ENCODE measurements around the gene GSX1. TPM values are rescaled to one million over a fixed set of nuclear protein-coding genes. Genes with fewer than 3 reads are reported as not detected.

Gene GSX1
- total RNA-seq, 1 experiment from 2014 or later = not detected

- Histone ChIP-seq H3K79me2 (ENCODE audit: low read length) (no peaks in the 10 kb centered on the region), H3K4me3 (ENCODE audit: low read length) (no peak overlapping the region), H3K9ac (ENCODE audit: low read length) (no peak overlapping the region), H3K36me3 (ENCODE audit: insufficient read depth, low read length) (no peaks in the 10 kb centered on the region), H2AFZ (ENCODE audit: low read length) (no peak overlapping the region), H3K4me2 (ENCODE audit: low read depth, low read length, poor library complexity, severe bottlenecking) (peak overlapping the region; percentile 15), H3K27ac (ENCODE audit: low read length) (no peak overlapping the region), H3K4me1 (ENCODE audit: low read length) (peaks cover 18% of the 10 kb centered on the region), H4K20me1 (ENCODE audit: insufficient read depth, low read depth, low read length) (no peaks in the 10 kb centered on the region), H3K9me3 (ENCODE audit: low read length) (no peaks in the 10 kb centered on the region), H3K27me3 (ENCODE audit: low read length) (no peaks in the 10 kb centered on the region), H3K9me2 (replicated peaks; ENCODE audit: insufficient read depth, low read length) (no peaks in the 10 kb centered on the region)
- DNase-seq = peak; percentile 44
Measured at GRCh38 chr13:27774169-27774568, 18.1 kb upstream of the GSX1 start.

- H3K27me3 ChIP-seq (ENCODE audit: low read length) = no peaks in the 10 kb centered on the region
- no peak overlapping the region for H3K4me3 ChIP-seq (ENCODE audit: low read length)
- no peak overlapping the region for H3K9ac ChIP-seq (ENCODE audit: low read length)
- peaks cover 18% of the 10 kb centered on the region for H3K4me1 ChIP-seq (ENCODE audit: low read length)
- H3K4me2 ChIP-seq (ENCODE audit: low read depth, low read length, poor library complexity, severe bottlenecking) = no peak overlapping the region
- no peaks in the 10 kb centered on the region for H3K9me2 ChIP-seq (replicated peaks; ENCODE audit: insufficient read depth, low read length)
- no peaks in the 10 kb centered on the region for H3K36me3 ChIP-seq (ENCODE audit: insufficient read depth, low read length)
- no peak overlapping the region for H3K27ac ChIP-seq (ENCODE audit: low read length)
- H4K20me1 ChIP-seq (ENCODE audit: insufficient read depth, low read depth, low read length) = no peaks in the 10 kb centered on the region
- no peaks in the 10 kb centered on the region for H3K9me3 ChIP-seq (ENCODE audit: low read length)
- H2AFZ ChIP-seq (ENCODE audit: low read length) = no peak overlapping the region
- peak; percentile 47 for DNase-seq
- H3K79me2 ChIP-seq (ENCODE audit: low read length) = no peaks in the 10 kb centered on the region
Measured at GRCh38 chr13:27774651-27775050, 17.6 kb upstream of the GSX1 start.

- Histone ChIP-seq H3K9me3 (ENCODE audit: low read length) (no peaks in the 10 kb centered on the region), H3K27ac (ENCODE audit: low read length) (no peak overlapping the region), H4K20me1 (ENCODE audit: insufficient read depth, low read depth, low read length) (no peaks in the 10 kb centered on the region), H3K9me2 (replicated peaks; ENCODE audit: insufficient read depth, low read length) (no peaks in the 10 kb centered on the region), H3K4me3 (ENCODE audit: low read length) (no peak overlapping the region), H2AFZ (ENCODE audit: low read length) (no peak overlapping the region), H3K79me2 (ENCODE audit: low read length) (no peaks in the 10 kb centered on the region), H3K9ac (ENCODE audit: low read length) (no peak overlapping the region), H3K4me2 (ENCODE audit: low read depth, low read length, poor library complexity, severe bottlenecking) (no peak overlapping the region), H3K4me1 (ENCODE audit: low read length) (peaks cover 18% of the 10 kb centered on the region), H3K36me3 (ENCODE audit: insufficient read depth, low read length) (no peaks in the 10 kb centered on the region), H3K27me3 (ENCODE audit: low read length) (no peaks in the 10 kb centered on the region)
- no peak for DNase-seq
Measured at GRCh38 chr13:27775943-27776342, 16.3 kb upstream of the GSX1 start.

GRCh38 chr13:27782151-27782550 lies 10.1 kb upstream of the GSX1 start:
- Histone ChIP-seq H2AFZ (ENCODE audit: low read length) (no peak overlapping the region), H3K27me3 (ENCODE audit: low read length) (no peaks in the 10 kb centered on the region), H3K4me3 (ENCODE audit: low read length) (no peak overlapping the region), H3K9me3 (ENCODE audit: low read length) (no peaks in the 10 kb centered on the region), H4K20me1 (ENCODE audit: insufficient read depth, low read depth, low read length) (no peaks in the 10 kb centered on the region), H3K4me2 (ENCODE audit: low read depth, low read length, poor library complexity, severe bottlenecking) (no peak overlapping the region), H3K27ac (ENCODE audit: low read length) (no peak overlapping the region), H3K9ac (ENCODE audit: low read length) (no peak overlapping the region), H3K4me1 (ENCODE audit: low read length) (no peaks in the 10 kb centered on the region), H3K79me2 (ENCODE audit: low read length) (no peaks in the 10 kb centered on the region), H3K9me2 (replicated peaks; ENCODE audit: insufficient read depth, low read length) (no peaks in the 10 kb centered on the region), H3K36me3 (ENCODE audit: insufficient read depth, low read length) (no peaks in the 10 kb centered on the region)
- no peak for DNase-seq

GRCh38 chr13:27783111-27783510 lies 9.2 kb upstream of the GSX1 start:
- no peak overlapping the region for H3K27ac ChIP-seq (ENCODE audit: low read length)
- H4K20me1 ChIP-seq (ENCODE audit: insufficient read depth, low read depth, low read length) = no peaks in the 10 kb centered on the region
- no peak overlapping the region for H3K9ac ChIP-seq (ENCODE audit: low read length)
- no peak overlapping the region for H2AFZ ChIP-seq (ENCODE audit: low read length)
- H3K79me2 ChIP-seq (ENCODE audit: low read length) = no peaks in the 10 kb centered on the region
- H3K9me2 ChIP-seq (replicated peaks; ENCODE audit: insufficient read depth, low read length) = no peaks in the 10 kb centered on the region
- no peak overlapping the region for H3K4me3 ChIP-seq (ENCODE audit: low read length)
- DNase-seq = no peak
- H3K27me3 ChIP-seq (ENCODE audit: low read length) = no peaks in the 10 kb centered on the region
- H3K4me1 ChIP-seq (ENCODE audit: low read length) = no peaks in the 10 kb centered on the region
- no peaks in the 10 kb centered on the region for H3K9me3 ChIP-seq (ENCODE audit: low read length)
- H3K36me3 ChIP-seq (ENCODE audit: insufficient read depth, low read length) = no peaks in the 10 kb centered on the region
- H3K4me2 ChIP-seq (ENCODE audit: low read depth, low read length, poor library complexity, severe bottlenecking) = no peak overlapping the region

GRCh38 chr13:27788271-27788670 lies 4.0 kb upstream of the GSX1 start:
- H2AFZ ChIP-seq (ENCODE audit: low read length) = no peak overlapping the region
- DNase-seq = no peak
- no peaks in the 10 kb centered on the region for H3K27me3 ChIP-seq (ENCODE audit: low read length)

GRCh38 chr13:27789153-27789494 lies 3.2 kb upstream of the GSX1 start:
- H2AFZ ChIP-seq (ENCODE audit: low read length) = peak overlapping the region; percentile 84
- H3K4me3 ChIP-seq (ENCODE audit: low read length) = peak overlapping the region; percentile 65; the same call in 1 of the 2 replicates
- H3K4me2 ChIP-seq (ENCODE audit: low read depth, low read length, poor library complexity, severe bottlenecking) = peak overlapping the region; percentile 75
- no peaks in the 10 kb centered on the region for H3K79me2 ChIP-seq (ENCODE audit: low read length)
- H3K9me2 ChIP-seq (replicated peaks; ENCODE audit: insufficient read depth, low read length) = no peaks in the 10 kb centered on the region
- no peaks in the 10 kb centered on the region for H3K9me3 ChIP-seq (ENCODE audit: low read length)
- H3K4me1 ChIP-seq (ENCODE audit: low read length) = peaks cover 18% of the 10 kb centered on the region
- H3K9ac ChIP-seq (ENCODE audit: low read length) = peak overlapping the region; percentile 52
- no peak overlapping the region for H3K27ac ChIP-seq (ENCODE audit: low read length)
- H4K20me1 ChIP-seq (ENCODE audit: insufficient read depth, low read depth, low read length) = no peaks in the 10 kb centered on the region
- H3K27me3 ChIP-seq (ENCODE audit: low read length) = no peaks in the 10 kb centered on the region
- H3K36me3 ChIP-seq (ENCODE audit: insufficient read depth, low read length) = no peaks in the 10 kb centered on the region
- DNase-seq = no peak

More at GRCh38 chr13:27788271-27788670, 4.0 kb upstream of the GSX1 start:
- Histone ChIP-seq H3K9me3 (ENCODE audit: low read length) (no peaks in the 10 kb centered on the region), H3K4me2 (ENCODE audit: low read depth, low read length, poor library complexity, severe bottlenecking) (no peak overlapping the region), H3K9ac (ENCODE audit: low read length) (no peak overlapping the region), H3K36me3 (ENCODE audit: insufficient read depth, low read length) (no peaks in the 10 kb centered on the region), H3K4me3 (ENCODE audit: low read length) (no peak overlapping the region), H4K20me1 (ENCODE audit: insufficient read depth, low read depth, low read length) (no peaks in the 10 kb centered on the region), H3K4me1 (ENCODE audit: low read length) (peaks cover 18% of the 10 kb centered on the region), H3K27ac (ENCODE audit: low read length) (no peak overlapping the region), H3K9me2 (replicated peaks; ENCODE audit: insufficient read depth, low read length) (no peaks in the 10 kb centered on the region), H3K79me2 (ENCODE audit: low read length) (no peaks in the 10 kb centered on the region)

- Histone ChIP-seq H3K9me3 (ENCODE audit: low read length) (no peaks in the 10 kb centered on the region), H3K36me3 (ENCODE audit: insufficient read depth, low read length) (no peaks in the 10 kb centered on the region), H2AFZ (ENCODE audit: low read length) (peak overlapping the region; percentile 84), H3K27ac (ENCODE audit: low read length) (no peak overlapping the region), H3K4me2 (ENCODE audit: low read depth, low read length, poor library complexity, severe bottlenecking) (peak overlapping the region; percentile 75), H3K9ac (ENCODE audit: low read length) (peak overlapping the region; percentile 52), H3K4me1 (ENCODE audit: low read length) (peaks cover 18% of the 10 kb centered on the region), H3K79me2 (ENCODE audit: low read length) (no peaks in the 10 kb centered on the region), H3K27me3 (ENCODE audit: low read length) (no peaks in the 10 kb centered on the region), H3K4me3 (ENCODE audit: low read length) (peak overlapping the region; percentile 65), H3K9me2 (replicated peaks; ENCODE audit: insufficient read depth, low read length) (no peaks in the 10 kb centered on the region), H4K20me1 (ENCODE audit: insufficient read depth, low read depth, low read length) (no peaks in the 10 kb centered on the region)
- DNase-seq = no peak
Measured at GRCh38 chr13:27789495-27790303, 2.6 kb upstream of the GSX1 start.

All from Karpas-422 (cell line).